Loucy (cell line): ENCODE results near the gene GNPAT.

Source experiments
- EZH2phosphoT487 ChIP-seq: fragments of 200-600 bp; IDR thresholded peaks from 2 replicates; pipeline ENCODE4 v1.6.1; 2018; ENCODE audit warnings: antibody characterized with exemption, mild to moderate bottlenecking, moderate library complexity, borderline replicate concordance
- TF ChIP-seq, protein P1 (sequence below): fragments of 200-600 bp; sonication (generic); conservative IDR thresholded peaks from 2 replicates; pipeline ENCODE4 v1.5.1; 2014; ENCODE audit warnings: mild to moderate bottlenecking, antibody characterized with exemption, low read length

DNA sequence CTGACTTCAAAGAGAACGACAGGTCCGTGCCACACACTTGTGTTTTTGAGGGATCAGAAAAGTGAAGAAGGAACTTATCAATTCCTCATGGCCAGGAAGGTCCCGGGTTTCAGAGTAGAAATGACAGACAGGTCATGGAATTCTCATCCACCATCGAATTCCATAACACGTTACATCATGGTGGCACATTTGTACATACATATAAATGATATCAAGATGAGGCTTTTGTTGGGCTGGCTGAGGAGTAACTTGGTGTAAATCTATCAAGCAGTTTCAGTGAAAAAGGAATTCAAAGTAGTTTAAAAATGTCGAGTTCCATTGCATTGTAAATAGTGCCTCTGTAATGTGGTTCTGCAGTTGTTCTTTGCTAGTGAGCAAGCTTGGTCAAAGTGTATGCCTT, 22.9 kb upstream of the GNPAT start:
- TF ChIP-seq, protein P1, sequence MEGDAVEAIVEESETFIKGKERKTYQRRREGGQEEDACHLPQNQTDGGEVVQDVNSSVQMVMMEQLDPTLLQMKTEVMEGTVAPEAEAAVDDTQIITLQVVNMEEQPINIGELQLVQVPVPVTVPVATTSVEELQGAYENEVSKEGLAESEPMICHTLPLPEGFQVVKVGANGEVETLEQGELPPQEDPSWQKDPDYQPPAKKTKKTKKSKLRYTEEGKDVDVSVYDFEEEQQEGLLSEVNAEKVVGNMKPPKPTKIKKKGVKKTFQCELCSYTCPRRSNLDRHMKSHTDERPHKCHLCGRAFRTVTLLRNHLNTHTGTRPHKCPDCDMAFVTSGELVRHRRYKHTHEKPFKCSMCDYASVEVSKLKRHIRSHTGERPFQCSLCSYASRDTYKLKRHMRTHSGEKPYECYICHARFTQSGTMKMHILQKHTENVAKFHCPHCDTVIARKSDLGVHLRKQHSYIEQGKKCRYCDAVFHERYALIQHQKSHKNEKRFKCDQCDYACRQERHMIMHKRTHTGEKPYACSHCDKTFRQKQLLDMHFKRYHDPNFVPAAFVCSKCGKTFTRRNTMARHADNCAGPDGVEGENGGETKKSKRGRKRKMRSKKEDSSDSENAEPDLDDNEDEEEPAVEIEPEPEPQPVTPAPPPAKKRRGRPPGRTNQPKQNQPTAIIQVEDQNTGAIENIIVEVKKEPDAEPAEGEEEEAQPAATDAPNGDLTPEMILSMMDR, result no peak
- no peak for TF ChIP-seq EZH2phosphoT487
